GM19455 (cell line): Measurements from ENCODE around the gene ITM2C.

Source experiments
- ATAC-seq: cut with Tn5 transposase; IDR thresholded peaks from one replicate; pipeline ENCODE4 v1.9.1; 2021; ENCODE audit not compliant: unreplicated experiment

Gene ITM2C

GRCh38 chr2:230891064-230891463 is 26.3 kb downstream of the ITM2C start:
- ATAC-seq, result no peak

GRCh38 chr2:230891509-230891908 is 26.8 kb downstream of the ITM2C start:
- no peak for ATAC-seq

- ATAC-seq, result peak; percentile 60
Observed at GRCh38 chr2:230893338-230893737, 28.6 kb downstream of the ITM2C start.

GRCh38 chr2:230893841-230894781 is 29.4 kb downstream of the ITM2C start:
- ATAC-seq, result no peak

GRCh38 chr2:230895536-230896345 is 31.0 kb downstream of the ITM2C start:
- ATAC-seq, result no peak

GRCh38 chr2:230896346-230897115 is 31.8 kb downstream of the ITM2C start:
- ATAC-seq, result no peak

GRCh38 chr2:230898016-230898712 is 33.4 kb downstream of the ITM2C start:
- no peak for ATAC-seq

GRCh38 chr2:230898713-230899091 is 34.0 kb downstream of the ITM2C start:
- ATAC-seq, result no peak

- no peak for ATAC-seq
Observed at GRCh38 chr2:230899287-230899686, 34.5 kb downstream of the ITM2C start.

- no peak for ATAC-seq
Observed at GRCh38 chr2:230899786-230900185, 35.0 kb downstream of the ITM2C start.

GRCh38 chr2:230900336-230900995 is 35.7 kb downstream of the ITM2C start:
- no peak for ATAC-seq

GRCh38 chr2:230901006-230901405 is 36.3 kb downstream of the ITM2C start:
- ATAC-seq, result no peak

- peak; percentile 74 for ATAC-seq
Observed at GRCh38 chr2:230902180-230902899, 37.6 kb downstream of the ITM2C start.

- ATAC-seq, result no peak
Observed at GRCh38 chr2:230903231-230904150, 38.7 kb downstream of the ITM2C start.

GRCh38 chr2:230904856-230905447 is 40.2 kb downstream of the ITM2C start:
- no peak for ATAC-seq

GRCh38 chr2:230905448-230906421 is 41.0 kb downstream of the ITM2C start:
- ATAC-seq, result no peak
